ENCODE measurements around the gene TMIE. TPM values are rescaled to one million over a fixed set of nuclear protein-coding genes. Genes with fewer than 3 reads are reported as not detected.

The TMIE gene
- total RNA-seq, 1 experiment from 2014 or later: not detected

DNA sequence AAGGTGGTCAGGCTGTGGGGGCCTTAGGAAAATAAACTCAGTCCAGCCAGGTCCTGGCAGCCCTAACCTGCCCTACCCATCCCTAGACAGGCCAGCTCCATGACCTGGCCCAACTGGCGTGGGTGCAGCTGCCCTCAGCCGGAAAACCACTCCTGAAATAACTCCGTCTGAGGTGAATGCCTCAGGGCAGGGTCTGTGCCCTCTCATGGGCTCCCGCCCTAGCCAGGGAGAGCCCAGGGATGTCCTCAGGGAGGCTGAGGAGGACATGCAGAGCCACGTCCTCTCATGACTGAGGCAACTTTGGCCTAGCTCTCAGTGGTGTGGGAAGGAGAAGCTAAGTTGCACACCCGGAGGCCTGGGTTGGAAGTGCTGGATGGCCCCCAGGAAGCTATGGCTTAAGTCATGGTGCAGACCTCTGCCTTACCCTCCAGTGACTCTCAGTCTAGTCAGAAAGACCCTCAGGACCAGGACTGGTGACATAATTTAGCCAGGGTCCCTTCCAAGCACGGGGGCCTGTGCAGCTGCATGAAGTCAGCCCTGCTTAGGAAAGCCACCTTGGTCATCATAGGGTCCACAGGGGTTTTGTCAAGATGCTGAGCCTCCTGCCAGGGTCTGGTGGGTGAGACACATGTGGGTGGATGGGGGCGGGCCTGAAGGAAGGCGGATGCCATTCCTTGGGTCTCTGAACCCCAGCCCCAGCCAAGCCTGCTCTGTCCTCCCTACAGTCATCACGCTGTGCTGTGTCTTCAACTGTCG is 7.4 kb downstream of the TMIE start:
- DNase-seq (ENCODE audit: low read depth): no peak

DNA sequence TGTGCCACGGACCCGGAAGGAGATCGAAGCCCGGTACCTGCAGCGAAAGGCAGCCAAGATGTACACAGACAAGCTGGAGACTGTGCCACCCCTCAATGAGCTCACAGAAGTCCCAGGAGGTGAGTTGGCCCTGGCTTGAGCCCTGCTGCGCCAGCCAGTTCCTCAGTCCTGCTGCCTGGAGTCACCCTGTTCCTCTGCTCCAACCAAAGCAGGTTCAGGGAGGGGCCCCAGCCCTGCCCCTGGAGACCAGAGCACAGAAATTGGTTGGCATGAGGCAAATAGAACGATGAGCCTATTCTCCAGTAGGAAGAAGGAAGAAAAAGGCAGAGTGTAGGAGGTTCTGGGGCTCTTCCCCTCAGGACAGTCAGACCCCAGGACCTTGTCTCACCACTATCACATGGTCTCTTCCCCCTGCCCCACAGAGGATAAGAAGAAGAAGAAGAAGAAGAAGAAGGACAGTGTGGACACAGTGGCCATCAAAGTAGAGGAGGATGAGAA is 8.0 kb downstream of the TMIE start:
- DNase-seq (ENCODE audit: low read depth): no peak

DNA sequence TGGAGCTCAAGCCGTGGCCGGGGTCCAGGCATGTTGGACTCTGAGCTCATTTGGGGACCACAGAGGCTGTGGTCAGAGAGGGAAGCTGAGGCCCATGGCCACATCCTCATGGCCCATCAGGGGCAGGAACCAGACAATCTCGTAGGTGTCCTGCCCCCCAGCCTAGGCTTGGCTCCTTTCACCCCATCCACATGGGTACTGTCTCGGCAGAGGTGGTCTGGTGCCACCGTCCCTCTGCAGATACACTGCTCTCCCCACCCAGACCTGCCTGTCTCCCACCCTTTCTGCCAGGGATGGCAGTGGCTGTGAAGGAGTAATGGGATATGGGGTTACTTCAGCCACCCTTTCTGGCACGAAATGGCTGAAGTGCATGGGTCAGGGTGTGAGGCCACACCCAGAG is 8.5 kb downstream of the TMIE start:
- DNase-seq (ENCODE audit: low read depth): no peak

DNA sequence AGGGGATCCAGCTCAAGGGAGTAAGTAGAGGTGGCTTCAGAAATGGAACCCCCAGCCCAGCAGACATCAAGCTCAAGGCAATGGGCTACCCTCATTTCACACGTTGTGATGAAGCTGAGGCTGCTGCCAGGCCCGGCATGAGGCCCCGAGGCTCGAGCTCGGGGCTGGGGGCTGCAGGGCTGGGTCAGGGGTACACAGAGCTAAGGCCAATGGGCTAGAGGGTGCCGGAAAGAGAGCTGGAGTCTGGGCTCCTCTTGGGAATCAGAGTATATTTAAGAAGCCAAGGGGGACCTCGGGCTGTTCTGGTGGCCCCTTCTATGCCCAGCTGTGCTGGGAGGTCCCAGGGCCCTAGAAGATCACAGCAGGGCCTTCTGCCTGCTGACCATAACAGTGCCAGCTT is 9.0 kb downstream of the TMIE start:
- DNase-seq (ENCODE audit: low read depth): no peak

DNA sequence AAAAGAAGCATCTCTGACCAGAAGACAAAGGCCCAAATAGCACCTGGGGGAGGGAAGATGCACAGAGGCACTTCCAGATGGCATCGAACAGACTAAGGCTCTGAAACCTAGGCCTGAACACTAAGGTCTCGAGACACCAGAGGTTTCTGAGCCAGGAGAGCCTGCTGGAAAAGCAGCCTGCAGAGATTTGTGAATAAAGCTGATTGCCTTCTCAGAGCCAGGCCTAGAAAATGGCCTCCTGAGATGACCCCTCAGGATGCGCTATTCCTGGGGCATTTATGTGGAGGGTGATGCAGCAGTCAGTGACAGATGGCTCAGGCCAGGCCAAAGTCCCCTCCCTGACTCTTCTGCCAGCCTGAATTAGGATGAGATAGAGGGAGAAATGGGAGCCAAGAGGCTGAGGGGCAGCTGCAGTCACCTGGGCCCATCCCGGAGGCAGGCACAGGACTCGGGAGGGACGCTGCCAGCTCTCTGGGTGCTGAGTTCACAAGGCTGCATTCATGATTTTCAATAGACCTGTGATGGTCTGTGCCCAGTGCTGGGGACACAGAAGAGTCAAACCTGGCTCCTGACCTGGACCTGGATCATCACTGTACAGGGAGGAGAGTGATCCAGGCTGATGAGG is 9.6 kb downstream of the TMIE start:
- DNase-seq (ENCODE audit: low read depth): no peak

DNA sequence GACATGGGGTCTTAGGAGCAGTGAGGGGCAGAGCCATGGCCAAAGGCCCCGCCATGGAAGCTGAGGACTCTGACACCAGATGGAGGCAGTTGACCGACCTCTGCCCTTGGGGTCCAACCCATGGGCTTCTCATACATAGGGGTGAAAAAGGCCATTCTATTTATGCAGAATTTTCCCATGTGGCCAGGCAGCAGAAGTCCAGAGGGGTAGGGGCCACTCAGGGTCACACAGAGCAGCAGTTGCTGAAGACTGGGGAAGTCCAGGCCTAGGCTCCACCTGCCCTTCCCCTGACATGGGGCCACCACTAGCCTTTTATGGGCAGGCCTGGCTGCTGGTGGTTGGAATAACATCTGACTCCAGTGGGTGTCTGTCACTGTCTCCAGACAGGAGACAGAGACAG is 10.1 kb downstream of the TMIE start:
- no peak for DNase-seq (ENCODE audit: low read depth)

DNA sequence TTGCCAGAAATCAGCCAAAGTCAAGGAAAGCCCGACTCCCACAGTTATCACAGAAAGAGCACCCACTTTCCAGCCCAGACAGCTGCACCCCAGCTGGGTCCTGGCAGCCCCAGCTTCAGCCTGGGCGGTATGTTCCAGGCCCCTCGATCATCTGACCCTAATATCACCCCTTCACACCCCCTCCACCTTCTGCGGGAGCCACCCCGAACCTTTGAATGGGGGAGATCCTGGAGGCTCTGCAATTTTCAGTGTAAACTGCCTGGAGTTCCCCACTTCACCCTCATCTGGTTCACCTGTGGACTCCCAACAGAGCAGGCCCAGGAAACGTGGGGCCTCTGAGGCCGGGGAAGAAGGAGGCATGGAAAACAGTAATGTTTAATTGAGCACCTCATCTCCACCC is 10.6 kb downstream of the TMIE start:
- DNase-seq (ENCODE audit: low read depth): no peak

DNA sequence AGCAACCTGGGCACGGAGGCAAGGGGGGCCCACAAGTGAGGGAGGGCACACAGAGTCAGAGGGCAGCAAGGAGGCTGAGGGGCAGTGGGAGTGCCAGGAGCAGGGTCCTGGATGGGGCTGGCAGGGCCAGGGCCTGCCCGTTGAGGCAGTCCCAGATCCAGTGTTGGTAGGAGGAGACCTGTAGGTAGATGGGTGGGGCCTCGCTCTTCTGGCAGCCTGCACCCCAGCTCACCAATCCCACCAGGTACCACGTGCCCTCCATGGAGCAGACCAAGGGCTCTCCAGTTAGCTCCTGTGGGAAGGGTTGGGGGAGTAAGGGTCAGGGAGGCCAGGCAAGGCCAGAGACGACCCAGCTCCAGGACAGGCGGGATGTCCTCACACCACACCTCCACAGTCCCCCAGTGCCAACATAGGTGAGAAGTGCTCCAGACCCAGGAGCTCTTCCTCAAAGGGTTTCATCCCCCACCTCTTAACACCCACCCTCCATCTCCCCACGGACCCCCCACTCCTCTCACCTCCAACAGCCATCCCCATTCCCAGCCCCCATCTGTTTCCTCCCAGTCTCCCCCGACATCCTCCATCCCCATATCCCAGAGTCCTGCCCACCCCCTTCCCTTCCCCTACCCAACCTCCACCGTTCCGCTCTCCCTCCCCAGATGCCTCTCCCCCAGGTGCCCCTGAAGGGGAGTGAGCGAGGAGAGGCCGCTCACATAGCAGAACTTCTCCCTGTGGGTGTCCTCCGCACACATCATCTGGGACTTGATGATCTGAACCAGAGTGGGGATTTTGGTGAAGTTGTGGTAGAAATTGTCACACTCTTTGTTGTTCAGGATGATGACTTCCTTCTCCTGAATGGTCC is 11.2 kb downstream of the TMIE start:
- no peak for DNase-seq (ENCODE audit: low read depth)

DNA sequence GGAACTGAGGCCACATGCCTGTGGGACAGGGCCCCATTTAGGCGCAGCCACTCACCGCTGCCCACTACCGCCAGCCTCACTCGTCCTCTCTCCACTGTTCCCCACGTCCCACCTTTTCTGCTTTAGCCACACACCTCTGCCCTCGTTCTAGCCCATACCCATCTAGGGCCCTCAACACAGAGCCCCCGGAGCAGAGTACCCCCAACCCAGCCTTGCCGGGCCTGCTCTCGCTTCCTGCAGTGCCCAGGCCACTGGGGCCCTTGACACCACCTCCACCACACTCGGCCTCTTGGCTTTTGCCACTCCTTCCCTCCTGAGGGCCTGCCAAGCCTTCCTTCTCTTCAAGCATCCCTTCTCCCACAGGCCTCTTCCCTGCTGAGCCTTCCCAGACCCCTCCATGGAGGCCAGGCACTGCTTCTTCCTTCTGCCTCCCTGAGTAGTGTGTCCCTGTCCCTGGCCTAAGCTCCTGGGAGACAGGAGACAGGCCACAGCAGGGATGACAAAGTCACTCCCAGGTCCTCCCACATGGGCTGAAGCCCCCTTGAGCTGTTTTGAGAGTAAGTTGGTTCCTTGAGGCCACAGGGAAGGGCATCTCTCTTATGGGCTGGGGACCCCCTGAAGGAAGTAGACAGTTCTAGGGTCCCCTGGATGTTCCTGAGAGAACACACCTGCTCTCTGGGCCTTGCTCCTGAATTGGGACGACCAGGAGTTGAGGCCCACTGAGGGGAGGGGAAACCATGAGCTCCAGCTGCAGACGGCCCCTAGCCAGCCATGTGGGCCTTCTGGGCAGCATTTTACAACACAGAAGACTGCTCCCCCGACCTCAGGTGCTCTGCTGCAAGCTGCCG is 12.1 kb downstream of the TMIE start:
- DNase-seq (ENCODE audit: low read depth): no peak

DNA sequence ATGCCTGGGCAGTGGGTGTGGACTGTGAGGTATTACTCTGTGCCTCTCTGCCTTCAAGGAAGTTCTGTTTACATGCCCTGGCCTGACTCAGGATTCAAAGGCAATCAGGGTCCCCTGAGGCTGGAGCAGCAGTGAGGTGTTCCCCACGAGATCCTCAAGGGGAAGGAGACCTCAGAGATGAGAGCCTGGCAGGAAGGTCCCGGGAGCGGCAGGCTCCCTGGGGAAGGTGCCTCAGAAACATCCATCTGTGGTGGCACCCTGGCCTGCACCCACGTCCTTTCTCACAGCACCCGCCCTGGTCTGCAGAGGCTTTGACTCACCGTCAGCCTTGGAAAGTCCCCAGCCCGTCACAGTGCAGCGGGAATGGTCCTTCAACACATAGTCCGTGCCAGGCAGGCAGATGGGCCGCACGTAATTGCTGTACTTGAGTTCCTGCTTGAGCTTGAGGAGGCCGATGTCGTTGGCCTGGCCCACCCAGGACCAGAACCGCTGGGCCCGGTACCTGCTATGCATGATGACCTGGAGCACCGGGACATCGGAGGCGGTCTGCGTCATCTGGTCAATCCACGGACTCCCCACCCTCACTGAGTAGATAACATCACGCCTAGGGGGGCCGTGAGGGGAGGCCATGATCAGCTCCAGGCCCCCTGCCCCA is 12.8 kb downstream of the TMIE start:
- no peak for DNase-seq (ENCODE audit: low read depth)

DNA sequence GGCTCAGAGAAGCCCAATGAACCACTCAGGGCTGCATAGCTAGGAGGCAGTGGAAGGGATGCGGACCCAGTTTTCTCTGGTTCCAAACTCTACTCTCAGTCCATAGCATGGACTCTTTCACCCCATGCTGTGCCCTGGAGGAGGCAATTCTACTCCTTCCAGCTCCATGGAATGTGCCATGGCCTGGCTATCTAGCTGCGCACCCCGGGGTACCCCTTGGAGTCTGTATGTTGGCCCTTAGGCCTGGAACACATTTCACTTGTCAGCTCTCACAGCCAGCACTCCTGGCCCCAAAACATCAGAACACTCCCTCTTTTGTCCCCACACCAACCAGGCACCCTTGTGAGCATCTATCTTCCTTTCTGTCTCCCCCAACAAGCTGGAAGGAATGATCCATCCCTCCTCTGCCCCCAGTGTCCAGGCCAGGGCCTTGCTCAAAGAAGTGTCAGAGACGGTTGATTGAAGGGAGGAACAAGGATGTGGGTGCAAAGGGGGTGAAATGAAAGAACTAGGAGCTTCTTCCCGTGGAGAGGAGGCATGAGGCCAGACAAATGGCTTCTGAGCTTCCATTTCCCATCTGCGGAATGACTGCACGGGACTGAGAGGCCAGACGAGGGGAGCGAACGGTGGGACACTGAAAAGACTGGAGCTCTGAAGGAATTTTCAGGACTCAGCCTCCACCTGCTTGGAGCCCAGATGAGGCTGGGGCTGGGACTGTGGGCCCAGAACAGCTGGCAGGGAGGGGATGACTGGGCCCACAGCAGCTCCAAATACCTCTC is 13.7 kb downstream of the TMIE start:
- no peak for DNase-seq (ENCODE audit: low read depth)

DNA sequence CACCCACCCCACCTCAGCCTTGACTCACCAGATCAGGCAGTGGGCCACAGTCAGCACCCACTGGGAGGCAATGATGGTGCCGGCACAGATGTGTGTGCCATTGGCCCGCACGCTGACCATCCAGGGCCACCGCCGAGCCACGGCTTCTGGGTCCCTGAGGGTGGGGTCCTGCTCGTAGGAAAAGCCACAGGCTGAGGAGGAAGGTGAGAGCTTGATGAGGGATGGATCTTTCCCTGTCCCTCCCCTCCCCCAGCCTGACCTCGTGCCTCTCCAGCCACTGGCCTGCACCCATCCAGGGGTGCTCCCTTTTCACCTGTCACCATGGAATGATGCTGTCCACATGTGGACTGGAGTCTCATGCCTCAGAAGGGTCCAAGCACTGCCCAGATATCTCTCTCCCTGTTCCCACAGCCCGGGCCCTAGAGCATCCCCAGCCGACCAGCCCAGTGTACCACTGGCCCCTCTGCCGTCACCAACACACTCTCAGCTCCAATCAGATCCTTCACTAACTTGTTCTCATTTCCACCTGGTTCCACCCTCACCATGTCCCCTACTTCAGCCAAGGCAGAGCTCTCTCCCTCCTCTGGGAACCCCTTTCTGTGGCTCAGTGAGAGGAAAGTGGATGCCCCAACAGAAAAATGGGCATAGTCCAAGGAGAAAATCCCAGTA is 14.4 kb downstream of the TMIE start:
- DNase-seq (ENCODE audit: low read depth): no peak

DNA sequence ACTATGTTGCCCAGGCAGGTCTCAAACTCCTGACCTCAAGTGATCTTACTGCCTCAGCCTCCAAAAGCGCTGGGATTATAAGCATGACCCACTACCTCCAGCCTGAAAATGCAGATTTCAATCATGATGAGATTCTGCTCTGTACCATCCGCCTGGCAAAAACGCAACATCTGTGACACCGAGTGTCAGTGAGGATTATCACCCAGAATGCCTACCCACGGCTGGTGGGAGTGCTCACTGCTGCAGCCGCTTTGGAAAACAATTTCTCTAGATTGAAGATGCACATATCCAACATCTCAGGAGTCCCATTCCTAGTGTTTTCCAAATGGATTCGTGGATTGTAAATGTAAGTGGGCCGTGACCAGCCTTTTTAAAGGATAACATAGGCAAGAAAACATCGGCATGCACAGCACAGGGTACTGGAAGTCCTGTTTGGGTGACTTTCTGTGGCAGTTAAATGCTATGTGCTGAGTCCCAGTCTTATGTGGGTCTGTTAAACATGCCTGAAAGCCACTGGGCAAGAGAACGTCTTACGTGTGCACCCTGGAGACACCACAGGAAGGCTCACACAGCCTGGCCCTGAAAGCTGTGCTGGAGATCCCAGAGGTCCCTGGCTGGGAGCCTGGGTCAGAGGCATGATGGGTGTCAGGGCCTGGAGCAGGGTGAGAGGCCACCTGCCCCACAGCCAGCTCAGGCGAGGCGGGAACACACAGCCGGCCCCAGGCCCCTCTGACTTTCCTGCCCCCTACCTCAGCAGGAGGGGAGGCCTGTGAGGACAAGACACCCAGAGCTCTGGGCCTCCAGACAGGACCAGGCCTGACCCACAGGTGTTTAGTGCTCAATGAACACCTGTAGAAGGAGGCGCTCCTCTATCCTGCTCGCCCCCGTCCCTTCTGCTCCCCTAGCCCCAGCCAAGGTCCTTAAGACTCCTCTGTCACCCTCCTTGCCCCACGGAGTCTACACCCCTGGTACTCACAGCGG is 15.6 kb downstream of the TMIE start:
- no peak for DNase-seq (ENCODE audit: low read depth)

DNA sequence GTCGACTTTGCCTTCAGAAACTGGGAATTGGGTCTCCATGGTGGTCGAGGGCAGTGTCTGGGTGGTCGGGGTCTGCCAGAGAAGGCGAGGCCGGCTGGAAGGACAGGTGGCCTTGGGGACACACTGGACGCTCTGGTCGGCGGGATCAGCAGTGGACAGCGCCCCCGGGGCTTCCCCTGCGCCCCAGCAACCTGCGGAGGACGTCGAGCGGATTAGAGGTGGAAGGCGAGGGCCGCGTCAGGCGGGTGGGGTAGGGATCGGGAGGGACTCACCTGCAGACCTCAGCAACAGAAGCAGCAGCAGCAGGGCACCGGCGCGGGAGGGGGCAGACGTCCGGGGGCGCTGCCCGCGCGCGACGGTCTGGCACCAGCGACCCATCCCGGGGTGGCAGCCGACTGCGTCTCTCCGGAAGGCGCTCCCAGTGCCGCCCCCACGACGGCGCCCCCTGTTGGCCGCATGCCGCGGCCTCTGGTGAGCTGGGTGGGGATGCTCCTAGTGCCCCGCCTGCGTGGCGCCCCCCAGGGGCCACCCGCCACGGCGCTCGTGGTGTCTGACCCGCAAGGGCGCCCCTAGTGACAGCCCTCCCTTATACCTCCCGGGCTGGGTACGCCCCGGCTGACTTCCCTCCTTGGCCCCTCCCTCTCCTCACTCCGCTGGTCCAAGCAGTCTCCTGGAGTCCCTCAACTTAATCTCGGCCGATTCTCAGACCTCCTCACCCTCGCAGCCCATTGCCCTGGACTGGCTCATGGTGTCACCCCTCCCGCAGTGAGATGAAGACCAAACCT is 16.4 kb downstream of the TMIE start, which contains the start of gene PRSS50:
TSS of gene PRSS50 (minus strand) at position 423 of the 785 bp plus-strand sequence. CDS start at position 378, 45 bp downstream.
- DNase-seq (ENCODE audit: low read depth): no peak

DNA sequence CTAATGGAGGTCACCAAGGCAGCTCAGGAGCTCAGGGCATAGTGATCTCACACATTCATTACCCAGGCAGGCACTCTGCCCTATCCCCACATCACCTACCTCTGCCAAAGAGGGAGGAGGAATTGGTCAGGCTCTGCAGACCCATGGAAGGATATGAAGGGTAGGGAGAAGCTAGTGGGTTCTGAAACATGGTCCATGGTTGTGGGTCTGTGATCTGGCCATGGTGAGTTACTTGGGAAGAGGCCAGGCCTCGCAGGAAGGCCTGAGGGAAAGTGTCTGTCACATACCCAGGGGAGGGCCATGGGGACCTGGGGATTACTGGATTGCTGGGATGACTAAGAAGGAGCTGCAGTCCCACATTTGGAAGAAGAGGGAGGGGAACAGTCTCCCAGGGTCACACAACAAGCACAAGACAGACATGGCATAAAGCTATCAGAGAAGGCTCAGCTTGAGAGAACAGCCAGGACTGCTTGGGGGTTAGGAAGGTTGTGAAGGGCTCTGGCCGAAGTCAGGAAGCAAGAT is 17.9 kb downstream of the TMIE start:
- no peak for DNase-seq (ENCODE audit: low read depth)

DNA sequence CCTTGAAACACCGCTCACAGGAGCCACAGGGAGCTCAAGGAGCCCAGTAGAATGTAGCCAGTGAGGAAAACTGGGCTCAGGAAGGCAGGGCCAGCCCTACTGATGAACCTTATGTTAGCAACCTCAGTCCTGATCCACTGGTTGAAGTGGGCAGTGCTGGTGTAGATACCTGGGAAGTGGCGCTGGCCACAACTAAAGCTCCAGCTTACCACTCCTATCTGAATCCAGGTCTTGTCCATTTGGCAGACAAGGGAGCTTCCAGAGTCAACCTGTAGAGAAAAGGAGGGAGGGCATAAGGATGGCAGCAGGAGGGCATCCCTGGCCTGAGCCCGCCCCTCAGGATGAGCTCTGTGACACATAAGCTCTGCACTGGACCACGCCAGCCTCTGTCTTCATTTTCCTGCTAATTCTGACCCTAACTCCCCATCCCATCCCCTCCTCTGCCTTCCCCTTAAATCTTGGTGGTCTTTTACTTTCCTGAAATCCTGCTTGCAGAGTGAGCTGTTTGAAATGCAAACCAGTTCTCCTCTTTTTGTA is 18.6 kb downstream of the TMIE start:
- DNase-seq (ENCODE audit: low read depth): no peak

DNA sequence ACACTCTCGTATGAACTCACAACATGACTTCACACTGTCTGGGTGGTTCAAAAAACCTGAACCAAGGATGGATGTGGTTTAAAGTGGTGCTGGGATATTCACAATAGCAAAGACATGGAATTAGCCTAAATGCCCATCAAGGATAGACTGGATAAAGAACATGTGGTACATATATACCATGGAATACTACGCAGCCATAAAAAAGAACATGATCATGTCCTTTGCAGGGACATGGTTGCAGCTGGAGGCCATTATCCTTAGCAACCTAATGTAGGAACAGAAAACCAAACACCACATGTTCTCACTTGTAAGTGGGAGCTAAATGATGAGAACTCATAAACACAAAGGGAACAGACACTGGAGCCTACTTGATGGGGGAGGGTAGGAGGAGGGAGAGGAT is 19.8 kb downstream of the TMIE start:
- no peak for DNase-seq (ENCODE audit: low read depth)
